ENCODE measurements around the gene ACOT9.

The ACOT9 gene

DNA sequence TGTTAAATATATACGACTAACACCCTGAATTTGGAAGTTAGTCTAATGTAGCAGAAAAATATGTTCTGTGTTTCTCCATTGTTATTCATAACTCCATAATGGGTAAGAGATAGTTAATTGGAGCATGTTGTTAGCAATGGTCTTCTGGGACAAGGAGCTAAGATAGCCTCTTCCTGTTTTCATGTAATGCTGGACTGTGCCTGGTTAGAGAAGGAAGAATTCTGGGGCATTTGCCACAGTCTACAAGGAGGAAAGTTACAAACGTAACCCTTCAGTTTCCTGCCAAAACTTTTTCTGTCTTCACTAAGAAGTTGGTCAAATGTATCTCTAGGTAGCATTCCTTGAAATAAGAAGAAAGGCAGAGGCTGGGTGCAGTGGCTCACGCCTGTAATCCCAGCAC lies 70.0 kb downstream of the ACOT9 start:
- Histone ChIP-seq H3K4me3 (ENCODE audit: severe bottlenecking) (no peak overlapping the region), H3K36me3 (ENCODE audit: low read depth) (peaks cover 51% of the 10 kb centered on the region), H3K9me3 (ENCODE audit: severe bottlenecking) (no peaks in the 10 kb centered on the region), H3K4me1 (ENCODE audit: insufficient read depth, poor library complexity, severe bottlenecking) (no peaks in the 10 kb centered on the region), H3K27me3 (ENCODE audit: insufficient read depth, poor library complexity, severe bottlenecking) (no peaks in the 10 kb centered on the region), H3K27ac (ENCODE audit: poor library complexity, severe bottlenecking) (no peak overlapping the region)
- no peak for TF ChIP-seq CTCF (IDR thresholded peaks at IDR 0.05; ENCODE audit: poor library complexity, severe bottlenecking)
- DNase-seq (ENCODE audit: low spot score) = no peak
- ATAC-seq (ENCODE audit: low read depth) = no peak

GRCh38 chrX:23670528-23670927 lies 72.5 kb downstream of the ACOT9 start:
- no peaks in the 10 kb centered on the region for H3K27me3 ChIP-seq (ENCODE audit: insufficient read depth, poor library complexity, severe bottlenecking)
- no peak overlapping the region for H3K4me3 ChIP-seq (ENCODE audit: severe bottlenecking)
- no peaks in the 10 kb centered on the region for H3K9me3 ChIP-seq (ENCODE audit: severe bottlenecking)
- peaks cover 46% of the 10 kb centered on the region for H3K36me3 ChIP-seq (ENCODE audit: low read depth)
- TF ChIP-seq CTCF (IDR thresholded peaks at IDR 0.05; ENCODE audit: poor library complexity, severe bottlenecking) = no peak
- H3K27ac ChIP-seq (ENCODE audit: poor library complexity, severe bottlenecking) = no peak overlapping the region
- ATAC-seq (ENCODE audit: low read depth) (no peak), DNase-seq (ENCODE audit: low spot score) (no peak)
- peaks cover 3% of the 10 kb centered on the region for H3K4me1 ChIP-seq (ENCODE audit: insufficient read depth, poor library complexity, severe bottlenecking)

DNA sequence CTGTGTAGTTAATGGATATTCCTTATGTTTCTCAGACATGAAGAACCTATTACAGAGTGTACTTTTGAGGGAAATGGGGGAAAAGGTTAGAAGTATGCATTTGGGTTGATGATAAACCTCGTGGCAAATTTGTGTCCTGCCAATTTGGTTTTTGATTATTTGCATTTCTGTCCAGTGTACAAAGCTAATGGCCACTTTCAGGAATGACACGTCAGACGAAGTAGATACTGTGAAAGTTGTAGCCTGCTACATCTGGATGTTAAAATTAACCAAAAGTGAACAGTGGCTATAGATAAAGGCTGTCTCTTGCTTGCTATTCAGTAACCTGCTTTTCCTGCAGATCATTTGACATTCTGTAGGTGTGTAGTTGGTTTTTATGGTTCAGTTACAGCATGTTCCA lies 74.7 kb downstream of the ACOT9 start:
- DNase-seq (ENCODE audit: low spot score) (no peak), ATAC-seq (ENCODE audit: low read depth) (no peak)
- Histone ChIP-seq H3K4me1 (ENCODE audit: insufficient read depth, poor library complexity, severe bottlenecking) (peaks cover 3% of the 10 kb centered on the region), H3K27me3 (ENCODE audit: insufficient read depth, poor library complexity, severe bottlenecking) (no peaks in the 10 kb centered on the region), H3K36me3 (ENCODE audit: low read depth) (peaks cover 29% of the 10 kb centered on the region), H3K27ac (ENCODE audit: poor library complexity, severe bottlenecking) (peak overlapping the region; percentile 66), H3K4me3 (ENCODE audit: severe bottlenecking) (peak overlapping the region; percentile 56), H3K9me3 (ENCODE audit: severe bottlenecking) (no peaks in the 10 kb centered on the region)
- no peak for TF ChIP-seq CTCF (IDR thresholded peaks at IDR 0.05; ENCODE audit: poor library complexity, severe bottlenecking)

DNA sequence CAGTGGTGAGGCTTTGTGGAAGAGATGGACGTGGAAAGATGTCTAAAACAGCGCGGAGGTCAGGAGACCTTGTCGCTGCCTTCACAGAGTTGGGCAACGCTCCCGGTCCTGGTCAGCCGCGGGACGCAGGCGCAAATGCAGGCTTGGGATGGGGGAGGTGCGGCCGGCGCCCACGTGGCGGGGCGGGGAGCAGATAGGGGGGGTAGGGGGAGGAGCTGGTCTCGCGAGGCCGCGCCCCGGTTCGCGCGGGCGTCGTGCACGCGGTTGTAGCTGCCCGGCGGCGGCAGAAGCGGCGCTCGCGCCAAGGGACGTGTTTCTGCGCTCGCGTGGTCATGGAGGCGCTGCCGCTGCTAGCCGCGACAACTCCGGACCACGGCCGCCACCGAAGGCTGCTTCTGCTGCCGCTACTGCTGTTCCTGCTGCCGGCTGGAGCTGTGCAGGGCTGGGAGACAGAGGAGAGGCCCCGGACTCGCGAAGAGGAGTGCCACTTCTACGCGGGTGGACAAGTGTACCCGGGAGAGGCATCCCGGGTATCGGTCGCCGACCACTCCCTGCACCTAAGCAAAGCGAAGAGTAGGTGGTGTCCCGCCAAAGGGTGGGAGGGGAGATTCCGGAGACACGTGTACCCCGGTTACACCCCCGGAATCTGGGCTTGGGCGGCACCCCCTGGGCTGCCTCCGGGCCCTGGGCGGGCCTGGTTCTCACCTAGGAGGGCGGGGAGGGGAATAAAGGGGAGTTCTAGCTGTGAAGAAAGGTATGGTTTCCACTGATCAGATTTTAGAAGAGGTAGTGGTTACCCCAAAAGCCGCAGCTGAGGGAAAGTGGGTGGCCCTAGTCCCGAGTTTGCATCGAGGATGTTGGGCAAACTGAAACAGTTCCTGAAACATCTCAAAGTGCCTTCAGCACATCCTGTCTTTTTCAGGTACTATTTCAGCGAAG lies 75.6 kb downstream of the ACOT9 start, which contains the start of gene PRDX4:
PRDX4 (plus strand) TSS at position 255 of the 939 bp plus-strand sequence; CDS start at position 333, 78 bp downstream.
- H3K9me3 ChIP-seq (ENCODE audit: severe bottlenecking) = no peaks in the 10 kb centered on the region
- ATAC-seq (ENCODE audit: low read depth) = peak; percentile 82
- no peak for TF ChIP-seq CTCF (IDR thresholded peaks at IDR 0.05; ENCODE audit: poor library complexity, severe bottlenecking)
- peaks cover 3% of the 10 kb centered on the region for H3K4me1 ChIP-seq (ENCODE audit: insufficient read depth, poor library complexity, severe bottlenecking)
- peak; percentile 78 for DNase-seq (ENCODE audit: low spot score)
- H3K27ac ChIP-seq (ENCODE audit: poor library complexity, severe bottlenecking) = peak within 1 kb of the TSS; percentile 66
- peak within 1 kb of the TSS; percentile 56 for H3K4me3 ChIP-seq (ENCODE audit: severe bottlenecking)
- H3K27me3 ChIP-seq (ENCODE audit: insufficient read depth, poor library complexity, severe bottlenecking) = no peaks in the 10 kb centered on the region
- H3K36me3 ChIP-seq (ENCODE audit: low read depth) = peaks cover 21% of the 10 kb centered on the region

DNA sequence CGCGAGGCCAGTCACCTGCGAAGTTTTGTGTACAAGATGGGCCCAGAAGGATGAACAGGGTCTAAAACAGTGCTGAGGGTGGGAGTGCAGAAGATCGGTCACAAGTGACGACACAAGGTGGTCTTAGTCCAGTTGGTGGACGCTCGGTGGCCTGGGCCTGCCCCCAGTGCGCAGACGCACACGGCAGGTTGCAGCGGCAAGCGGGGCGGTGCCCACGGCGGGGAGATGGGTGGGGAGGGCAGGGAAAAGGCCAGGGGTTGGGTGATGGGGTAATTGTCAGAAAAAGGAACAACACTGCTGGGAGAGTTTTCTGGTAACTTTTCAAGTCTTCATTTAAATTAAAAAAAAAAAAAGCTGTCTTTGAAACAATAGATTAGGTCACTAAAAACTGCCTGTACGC lies 76.8 kb downstream of the ACOT9 start:
- peaks cover 9% of the 10 kb centered on the region for H3K36me3 ChIP-seq (ENCODE audit: low read depth)
- DNase-seq (ENCODE audit: low spot score) (no peak), ATAC-seq (ENCODE audit: low read depth) (no peak)
- no peak overlapping the region for H3K4me3 ChIP-seq (ENCODE audit: severe bottlenecking)
- H3K27me3 ChIP-seq (ENCODE audit: insufficient read depth, poor library complexity, severe bottlenecking) = no peaks in the 10 kb centered on the region
- TF ChIP-seq CTCF (IDR thresholded peaks at IDR 0.05; ENCODE audit: poor library complexity, severe bottlenecking) = no peak
- no peaks in the 10 kb centered on the region for H3K9me3 ChIP-seq (ENCODE audit: severe bottlenecking)
- peaks cover 3% of the 10 kb centered on the region for H3K4me1 ChIP-seq (ENCODE audit: insufficient read depth, poor library complexity, severe bottlenecking)
- H3K27ac ChIP-seq (ENCODE audit: poor library complexity, severe bottlenecking) = no peak overlapping the region

All from RWPE2 (cell line).